Measurements from ENCODE around the gene KRTAP10-8. TPM values are rescaled to one million over a fixed set of nuclear protein-coding genes. Genes with fewer than 3 reads are reported as not detected.
"Not testable (repeated sequence)": the region's sequence is repeated elsewhere in the genome, so short reads cannot be mapped to it uniquely, and the experiment has no call there.

The KRTAP10-8 gene
- total RNA-seq, 1 donor from 2014 or later, result not detected

GRCh38 chr21:44643741-44644310 is 31.9 kb downstream of the KRTAP10-8 start:
- DNase-seq (ENCODE audit: low read depth), result no peak

- DNase-seq (ENCODE audit: low read depth), result no peak
These were observed 33.0 kb downstream of the KRTAP10-8 start for GRCh38 chr21:44644878-44645277.

- DNase-seq (ENCODE audit: low read depth), result peak; percentile 6
These were observed 34.7 kb downstream of the KRTAP10-8 start, which contains the start of gene KRTAP10-11 for GRCh38 chr21:44646366-44647221. Gene KRTAP10-11 (plus strand): TSS chr21:44646414. CDS start chr21:44646459, 45 bp downstream.

DNA sequence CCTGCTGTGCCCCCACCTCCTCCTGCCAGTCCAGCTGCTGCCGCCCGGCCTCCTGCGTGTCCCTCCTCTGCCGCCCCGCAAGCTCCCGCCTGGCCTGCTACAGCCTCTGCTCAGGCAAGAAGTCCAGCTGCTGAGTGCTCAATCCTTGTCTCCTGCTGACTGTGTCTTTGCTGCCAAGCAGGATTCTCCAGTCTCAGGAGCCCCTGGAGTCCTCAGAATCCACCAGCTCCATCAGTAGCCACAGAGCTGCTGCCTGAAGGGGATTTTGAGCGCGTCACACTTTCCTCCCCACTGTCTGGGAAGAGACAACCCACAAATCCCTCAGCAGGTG is 35.3 kb downstream of the KRTAP10-8 start:
- DNase-seq (ENCODE audit: low read depth), result peak; percentile 22

DNA sequence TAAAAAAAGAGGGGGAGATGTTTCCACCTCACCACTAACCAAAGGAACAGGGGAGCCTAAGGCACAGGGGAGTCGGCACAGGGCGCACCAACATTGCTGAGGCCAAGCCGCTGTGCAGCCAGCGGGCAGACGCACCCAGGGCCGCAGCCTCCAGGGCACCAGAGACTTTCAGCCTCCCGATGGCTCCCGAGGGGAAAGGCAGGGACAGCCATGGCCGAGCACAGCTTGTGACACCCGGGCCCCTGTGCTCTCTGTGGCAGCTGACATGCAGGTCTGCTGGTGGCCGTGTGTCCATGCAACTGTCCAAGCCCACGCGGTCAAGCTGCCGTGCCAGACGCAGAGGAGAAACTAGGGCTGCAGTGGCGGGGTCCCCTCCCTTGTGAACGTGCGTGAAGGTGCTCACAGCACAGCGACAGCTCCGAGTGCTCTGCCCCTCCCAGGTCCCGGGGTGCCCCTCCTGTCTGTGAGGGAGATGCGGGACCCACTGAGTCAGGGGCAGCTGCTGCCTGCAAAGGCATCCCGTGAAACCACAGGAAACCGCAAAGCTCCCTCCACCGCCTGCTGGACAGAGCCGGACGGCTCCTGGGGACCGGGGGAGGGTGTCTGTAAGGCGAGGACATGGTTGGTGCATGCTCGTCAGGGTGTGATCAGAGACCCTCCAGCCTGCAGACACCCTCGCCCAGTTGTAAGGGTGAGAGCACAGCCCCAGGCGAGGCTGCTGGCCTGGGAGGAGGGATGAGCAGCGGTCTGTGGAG is 36.9 kb downstream of the KRTAP10-8 start:
- peak; percentile 28 for DNase-seq (ENCODE audit: low read depth)

GRCh38 chr21:44649521-44650100 is 37.7 kb downstream of the KRTAP10-8 start:
- DNase-seq (ENCODE audit: low read depth), result no peak

DNA sequence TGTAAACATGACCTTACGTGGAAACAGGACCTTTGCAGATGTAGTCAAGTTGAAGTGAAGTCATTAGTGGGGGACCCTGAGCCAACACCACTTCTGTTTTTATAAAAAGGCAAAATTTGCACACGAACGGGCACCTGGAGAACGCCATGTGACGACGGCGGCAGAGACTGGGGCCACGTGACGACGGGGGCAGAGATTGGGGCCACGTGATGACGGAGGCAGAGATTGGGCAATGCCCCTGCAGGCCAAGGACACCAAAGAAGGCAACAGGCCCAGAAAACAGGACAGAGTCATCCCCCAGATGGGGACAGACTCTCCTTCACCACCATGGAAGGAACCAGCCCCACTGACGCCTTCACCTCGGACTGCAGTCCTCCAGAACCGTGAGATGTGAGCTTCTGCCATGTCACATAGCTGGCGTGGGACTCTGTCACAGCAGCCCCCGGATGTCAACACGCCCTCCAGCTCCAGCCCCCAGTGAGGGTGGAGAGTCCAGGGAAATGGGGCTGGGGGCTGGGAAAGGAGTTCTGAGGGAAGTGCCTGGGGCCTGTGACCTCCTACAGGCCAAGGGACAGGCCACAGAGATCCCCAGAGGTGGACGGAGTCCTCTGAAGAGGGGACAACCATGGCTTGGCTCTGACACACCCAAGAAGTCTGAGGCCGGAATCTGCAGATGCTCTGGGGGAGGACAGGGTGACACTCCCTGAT is 38.5 kb downstream of the KRTAP10-8 start:
- no peak for DNase-seq (ENCODE audit: low read depth)

DNA sequence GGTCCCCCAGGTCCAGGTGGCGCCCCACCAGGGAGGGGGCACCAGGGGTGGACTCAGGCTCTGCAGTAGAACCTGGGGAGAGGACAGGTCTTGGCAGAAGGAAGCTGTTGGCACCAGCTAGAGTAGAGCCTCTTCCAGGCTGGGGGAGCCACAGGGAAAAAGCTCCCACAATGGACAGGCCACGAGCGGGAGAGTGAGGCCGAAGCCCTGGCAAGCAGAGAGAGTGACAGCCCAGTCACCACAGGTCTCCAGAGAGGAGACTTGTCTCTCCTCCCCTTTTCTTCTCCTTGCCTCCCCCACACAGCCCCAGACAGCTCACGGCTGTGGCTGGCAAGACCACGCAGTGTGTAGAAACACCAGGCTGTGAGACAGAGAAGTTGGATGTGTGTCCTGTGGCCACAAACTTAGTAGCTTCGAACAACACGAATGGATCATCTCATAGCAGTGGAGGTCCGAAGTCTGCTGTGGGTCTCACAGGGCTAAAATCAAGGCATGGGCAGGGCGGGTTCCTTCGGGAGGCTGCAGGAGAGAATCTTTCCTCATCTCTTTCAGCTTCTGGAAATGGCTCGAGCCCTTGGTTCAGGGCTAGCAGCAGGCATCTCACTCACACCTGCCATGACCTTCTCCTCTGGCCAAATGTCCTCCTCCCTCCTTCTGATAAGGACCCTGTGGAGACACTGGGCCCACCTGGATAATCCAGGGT is 39.2 kb downstream of the KRTAP10-8 start:
- no peak for DNase-seq (ENCODE audit: low read depth)

DNA sequence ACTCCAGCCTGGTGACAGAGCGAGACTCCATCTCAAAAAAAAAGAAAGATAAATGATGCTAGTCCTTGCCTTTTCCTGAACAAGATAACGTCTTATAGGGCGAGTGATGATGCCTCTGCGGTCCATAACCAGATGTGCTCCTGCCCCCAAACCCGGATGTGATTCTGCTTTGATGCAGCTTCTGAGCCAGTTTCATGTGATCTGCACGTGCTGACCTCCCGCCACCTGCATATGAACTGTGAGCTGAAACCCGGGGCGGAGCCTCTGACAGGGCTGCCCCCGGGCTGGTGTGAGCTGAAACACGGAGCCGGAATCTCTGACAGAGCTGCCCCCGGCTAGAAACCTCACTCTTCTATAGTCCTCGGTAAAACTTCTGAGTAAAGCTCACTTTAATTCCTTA is 41.2 kb downstream of the KRTAP10-8 start:
- DNase-seq (ENCODE audit: low read depth), result no peak

DNA sequence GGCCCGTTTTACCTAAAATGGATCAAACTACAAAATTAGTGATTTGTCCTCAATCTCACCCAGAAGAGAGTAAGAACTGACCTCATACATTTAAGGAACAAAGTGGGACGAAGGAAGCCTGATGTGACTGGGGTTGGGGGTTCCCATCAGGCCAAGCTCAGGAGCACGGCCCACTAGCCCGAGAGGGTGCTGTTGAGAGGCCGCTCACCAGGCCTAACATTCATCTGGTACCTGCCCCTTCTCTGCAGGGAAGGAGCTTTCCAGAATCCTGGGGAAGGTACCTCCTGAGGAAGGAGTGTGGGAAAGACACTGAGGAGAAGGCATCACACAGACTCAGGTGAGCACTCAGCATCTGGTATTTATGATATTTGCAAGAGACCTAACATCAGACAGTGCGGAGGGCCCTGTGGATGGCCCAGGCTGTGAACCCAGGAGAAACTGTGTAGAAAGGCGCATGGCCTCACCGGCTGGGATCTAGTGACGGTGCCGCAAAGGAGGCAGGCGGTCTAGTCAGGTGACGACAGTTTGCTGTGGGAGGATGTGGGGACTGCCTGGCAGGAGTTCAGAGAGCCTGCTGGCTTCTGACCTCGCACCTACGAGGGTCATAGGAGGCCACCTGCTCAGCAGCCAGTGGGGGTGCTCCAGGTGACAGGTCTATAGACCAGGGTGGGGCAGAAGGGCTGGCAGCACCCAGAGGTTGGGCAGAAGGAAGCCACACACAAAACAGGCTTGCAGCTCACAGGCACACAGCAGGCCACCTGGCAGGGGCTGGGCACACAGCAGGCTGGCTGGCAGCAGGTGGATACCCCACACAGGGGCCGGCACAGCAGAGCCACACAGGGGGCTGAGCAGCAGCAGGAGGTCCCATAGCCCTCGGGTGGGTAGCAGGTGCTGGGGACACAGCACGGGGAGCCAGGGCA is 42.0 kb downstream of the KRTAP10-8 start:
- DNase-seq (ENCODE audit: low read depth), result no peak

DNA sequence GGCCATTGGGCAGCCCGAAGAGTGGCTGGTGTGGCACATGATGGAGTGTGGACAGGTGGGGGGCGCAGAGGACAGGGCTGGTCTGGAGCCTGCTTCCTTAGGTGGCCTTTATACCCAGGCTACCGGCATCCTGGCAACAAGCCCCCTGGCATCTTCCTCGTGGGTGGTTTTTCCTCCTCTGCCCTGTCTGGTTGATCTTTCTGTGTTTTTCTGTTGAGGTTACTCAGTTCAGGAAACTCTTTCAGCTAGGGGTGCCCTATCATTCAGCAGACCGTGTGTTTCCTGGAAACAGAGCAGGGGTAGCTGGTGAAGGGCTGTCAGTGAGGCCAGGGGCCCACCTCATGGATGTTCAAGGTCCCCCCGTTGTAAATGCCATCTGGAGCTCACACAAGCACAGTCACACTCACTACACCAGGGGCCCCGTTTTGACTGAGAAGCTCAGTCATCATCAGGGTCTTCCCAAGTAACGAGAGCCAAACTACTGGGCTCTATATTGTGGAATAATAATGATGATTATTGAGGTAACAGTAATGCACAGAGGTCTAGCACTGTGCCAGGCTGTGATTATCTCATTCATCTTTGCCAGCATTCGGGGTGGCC is 42.8 kb downstream of the KRTAP10-8 start, which contains the start of gene KRTAP12-4:
Gene KRTAP12-4 (minus strand): TSS at position 84 of the 600 bp plus-strand sequence. CDS start 45 bp downstream, at position 39.
- no peak for DNase-seq (ENCODE audit: low read depth)

- no peak for DNase-seq (ENCODE audit: low read depth)
These were observed 45.0 kb downstream of the KRTAP10-8 start for GRCh38 chr21:44656868-44657267.

- DNase-seq (ENCODE audit: low read depth), result no peak
These were observed 46.0 kb downstream of the KRTAP10-8 start, which contains the start of gene KRTAP12-3 for GRCh38 chr21:44657635-44658540. Gene KRTAP12-3 (plus strand): TSS chr21:44657932. CDS start chr21:44657980, 48 bp downstream.

DNA sequence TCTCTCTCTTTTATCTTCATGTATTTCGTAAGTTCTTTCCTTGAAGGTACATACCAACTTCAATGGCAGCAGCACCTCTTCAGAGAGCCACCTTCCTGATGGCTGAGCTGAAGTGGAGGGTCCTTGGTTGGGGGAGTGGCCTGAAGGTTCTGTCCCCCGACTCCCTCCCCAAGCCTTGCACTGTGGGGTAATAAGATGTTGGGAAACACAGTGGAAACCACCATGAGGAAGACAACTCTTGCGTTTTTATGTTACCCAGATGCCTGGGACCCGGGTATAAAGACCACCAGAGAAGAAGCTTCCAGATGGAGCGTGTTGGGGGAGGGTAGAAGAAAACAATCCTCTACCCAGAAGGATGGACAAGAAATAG is 46.6 kb downstream of the KRTAP10-8 start:
- no peak for DNase-seq (ENCODE audit: low read depth)

DNA sequence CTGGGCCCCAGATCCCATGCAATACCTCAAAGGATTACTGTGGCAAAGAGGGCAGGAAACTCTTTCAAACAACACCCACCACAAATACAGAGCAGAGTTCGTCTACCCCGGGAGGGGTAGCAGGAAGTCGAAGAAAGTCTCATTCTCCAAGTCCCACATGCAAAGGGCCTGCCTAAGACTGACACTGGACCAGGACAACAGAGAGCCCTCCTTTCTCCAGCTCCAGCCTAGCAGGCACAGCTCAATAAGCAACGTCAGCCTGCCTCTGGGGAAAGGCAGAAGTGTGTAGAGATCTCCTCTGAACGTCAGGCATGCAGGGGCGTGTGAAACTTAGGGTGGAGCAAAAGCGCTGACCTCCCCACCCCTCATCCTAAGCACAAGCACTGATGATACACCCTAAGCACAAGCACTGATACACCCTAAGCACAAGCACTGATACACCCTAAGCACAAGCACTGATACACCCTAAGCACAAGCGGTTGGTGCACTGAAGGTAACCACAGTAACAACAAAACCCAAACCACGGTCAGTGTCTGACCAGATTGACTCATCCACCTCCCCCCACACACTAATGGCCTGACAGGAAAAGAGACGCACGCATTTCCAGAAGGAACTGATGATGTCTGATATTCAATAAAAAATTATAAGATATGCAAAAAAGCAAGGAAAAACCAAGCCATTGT is 47.2 kb downstream of the KRTAP10-8 start:
- no peak for DNase-seq (ENCODE audit: low read depth)

- DNase-seq (ENCODE audit: low read depth), result not testable (repeated sequence)
These were observed 49.7 kb downstream of the KRTAP10-8 start for GRCh38 chr21:44661567-44661966.
